CD4-positive, alpha-beta T cell treated with Interleukin-6 at 100 ng/mL for 8 hours (primary cell): ENCODE measurements around the gene SPTBN1.

Experiments
- DNase-seq: peaks from one replicate; pipeline ENCODE4 v3.0.0-alpha.2; 2020; ENCODE audit warnings: mixed read lengths, low spot score

SPTBN1 gene

GRCh38 chr2:54611830-54612545, 155.9 kb downstream of the SPTBN1 start:
- no peak for DNase-seq

GRCh38 chr2:54613386-54613785, 157.3 kb downstream of the SPTBN1 start:
- DNase-seq = no peak

GRCh38 chr2:54613794-54614257, 157.7 kb downstream of the SPTBN1 start:
- no peak for DNase-seq

GRCh38 chr2:54614819-54615218, 158.7 kb downstream of the SPTBN1 start:
- DNase-seq = no peak

- DNase-seq = no peak
These were observed 159.9 kb downstream of the SPTBN1 start for GRCh38 chr2:54615832-54616534.

GRCh38 chr2:54617409-54617808, 161.3 kb downstream of the SPTBN1 start:
- DNase-seq = no peak

GRCh38 chr2:54618646-54619565, 162.8 kb downstream of the SPTBN1 start:
- no peak for DNase-seq

- no peak for DNase-seq
These were observed 163.6 kb downstream of the SPTBN1 start for GRCh38 chr2:54619660-54620231.

- no peak for DNase-seq
These were observed 164.8 kb downstream of the SPTBN1 start for GRCh38 chr2:54620948-54621347.

- no peak for DNase-seq
These were observed 168.5 kb downstream of the SPTBN1 start for GRCh38 chr2:54624591-54625071.

- DNase-seq = no peak
These were observed 170.0 kb downstream of the SPTBN1 start for GRCh38 chr2:54626131-54626530.

- DNase-seq = no peak
These were observed 170.8 kb downstream of the SPTBN1 start for GRCh38 chr2:54626884-54627283.

GRCh38 chr2:54627973-54628372, 171.8 kb downstream of the SPTBN1 start:
- DNase-seq = no peak

GRCh38 chr2:54628418-54628817, 172.3 kb downstream of the SPTBN1 start:
- DNase-seq = no peak

- no peak for DNase-seq
These were observed 172.8 kb downstream of the SPTBN1 start for GRCh38 chr2:54628957-54629356.

- no peak for DNase-seq
These were observed 173.3 kb downstream of the SPTBN1 start for GRCh38 chr2:54629390-54629789.

GRCh38 chr2:54629914-54630857, 174.1 kb downstream of the SPTBN1 start:
- DNase-seq = no peak

- DNase-seq = no peak
These were observed 174.9 kb downstream of the SPTBN1 start for GRCh38 chr2:54630858-54631497.

- DNase-seq = no peak
These were observed 175.6 kb downstream of the SPTBN1 start for GRCh38 chr2:54631755-54632154.
